Measurements from ENCODE around the gene NEB. TPM values are rescaled to one million over a fixed set of nuclear protein-coding genes. Genes with fewer than 3 reads are reported as not detected.

NEB gene
- total RNA-seq, 2 experiments from 2014 or later, result 0.40 to 0.48 TPM

- ChIA-PET CTCF (interaction anchor here (0.6 kb wide), 1 partner anchor 295 kb away, joined by 6 read pairs; no protein-coding TSS in a partner anchor), POLR2A (interaction anchor here (0.7 kb wide), 1 partner anchor 62 kb away, joined by 3 read pairs; no protein-coding TSS in a partner anchor)
- H3K9me3 Mint-ChIP-seq, result no peaks in the 10 kb centered on the region
- H3K4me1 Mint-ChIP-seq, result peaks cover 2% of the 10 kb centered on the region
- no peak overlapping the region for H3K4me3 Mint-ChIP-seq
- H3K27ac Mint-ChIP-seq, result no peak overlapping the region
- no peaks in the 10 kb centered on the region for H3K36me3 Mint-ChIP-seq (ENCODE audit: low read depth)
- H3K27me3 Mint-ChIP-seq, result no peaks in the 10 kb centered on the region
- no peak for DNase-seq
Observed at GRCh38 chr2:151670846-151671597, 63.3 kb downstream of the NEB start.

- DNase-seq, result no peak
- peaks cover 2% of the 10 kb centered on the region for H3K4me1 Mint-ChIP-seq
- POLR2A ChIA-PET, result interaction anchor here (1.2 kb wide), 1 partner anchor 17 kb away, joined by 7 read pairs; no protein-coding TSS in a partner anchor
- no peak overlapping the region for H3K4me3 Mint-ChIP-seq
- H3K27me3 Mint-ChIP-seq, result no peaks in the 10 kb centered on the region
- H3K27ac Mint-ChIP-seq, result no peak overlapping the region
- no peaks in the 10 kb centered on the region for H3K36me3 Mint-ChIP-seq (ENCODE audit: low read depth)
- CTCF ChIA-PET, result interaction anchor here (0.6 kb wide), 1 partner anchor 295 kb away, joined by 6 read pairs; no protein-coding TSS in a partner anchor
- H3K9me3 Mint-ChIP-seq, result no peaks in the 10 kb centered on the region
Observed at GRCh38 chr2:151670346-151670745, 63.9 kb downstream of the NEB start.

- Mint-ChIP-seq H3K36me3 (ENCODE audit: low read depth) (no peaks in the 10 kb centered on the region), H3K27me3 (no peaks in the 10 kb centered on the region), H3K4me1 (peaks cover 2% of the 10 kb centered on the region), H3K4me3 (no peak overlapping the region), H3K9me3 (no peaks in the 10 kb centered on the region), H3K27ac (no peak overlapping the region)
- DNase-seq, result no peak
- POLR2A ChIA-PET, result interaction anchor here (1.2 kb wide), 1 partner anchor 16 kb away, joined by 7 read pairs; no protein-coding TSS in a partner anchor
- CTCF ChIA-PET, result no interaction called here
Observed at GRCh38 chr2:151669585-151670081, 64.6 kb downstream of the NEB start.

GRCh38 chr2:151668737-151669136, 65.5 kb downstream of the NEB start:
- no peaks in the 10 kb centered on the region for H3K27me3 Mint-ChIP-seq
- ChIA-PET POLR2A (no interaction called here), CTCF (no interaction called here)
- H3K4me3 Mint-ChIP-seq, result no peak overlapping the region
- DNase-seq, result no peak
- no peak overlapping the region for H3K27ac Mint-ChIP-seq
- H3K9me3 Mint-ChIP-seq, result no peaks in the 10 kb centered on the region
- H3K4me1 Mint-ChIP-seq, result peaks cover 2% of the 10 kb centered on the region
- no peaks in the 10 kb centered on the region for H3K36me3 Mint-ChIP-seq (ENCODE audit: low read depth)

- DNase-seq, result no peak
- Mint-ChIP-seq H3K27ac (no peak overlapping the region), H3K36me3 (ENCODE audit: low read depth) (no peaks in the 10 kb centered on the region), H3K4me1 (peaks cover 2% of the 10 kb centered on the region), H3K4me3 (no peak overlapping the region), H3K27me3 (peaks cover 4% of the 10 kb centered on the region), H3K9me3 (no peaks in the 10 kb centered on the region)
- CTCF ChIA-PET, result no interaction called here
- POLR2A ChIA-PET, result no interaction called here
Observed at GRCh38 chr2:151665959-151666358, 68.3 kb downstream of the NEB start.

GRCh38 chr2:151664520-151664919, 69.8 kb downstream of the NEB start:
- DNase-seq, result no peak
- Mint-ChIP-seq H3K27me3 (peaks cover 4% of the 10 kb centered on the region), H3K27ac (no peak overlapping the region), H3K4me3 (no peak overlapping the region), H3K4me1 (no peaks in the 10 kb centered on the region), H3K36me3 (ENCODE audit: low read depth) (no peaks in the 10 kb centered on the region), H3K9me3 (no peaks in the 10 kb centered on the region)
- ChIA-PET CTCF (no interaction called here), POLR2A (no interaction called here)

- H3K27me3 Mint-ChIP-seq, result peaks cover 8% of the 10 kb centered on the region
- H3K9me3 Mint-ChIP-seq, result no peaks in the 10 kb centered on the region
- DNase-seq, result no peak
- POLR2A ChIA-PET, result no interaction called here
- no peak overlapping the region for H3K4me3 Mint-ChIP-seq
- H3K36me3 Mint-ChIP-seq (ENCODE audit: low read depth), result no peaks in the 10 kb centered on the region
- H3K27ac Mint-ChIP-seq, result no peak overlapping the region
- no peaks in the 10 kb centered on the region for H3K4me1 Mint-ChIP-seq
- CTCF ChIA-PET, result no interaction called here
Observed at GRCh38 chr2:151661625-151662024, 72.7 kb downstream of the NEB start.

GRCh38 chr2:151658081-151658480, 76.2 kb downstream of the NEB start:
- ChIA-PET CTCF (interaction anchor here (0.5 kb wide), 1 partner anchor 133 kb away, joined by 3 read pairs; no protein-coding TSS in a partner anchor), POLR2A (no interaction called here)
- no peaks in the 10 kb centered on the region for H3K4me1 Mint-ChIP-seq
- H3K27me3 Mint-ChIP-seq, result peaks cover 8% of the 10 kb centered on the region
- DNase-seq, result no peak
- H3K4me3 Mint-ChIP-seq, result no peak overlapping the region
- H3K9me3 Mint-ChIP-seq, result no peaks in the 10 kb centered on the region
- no peak overlapping the region for H3K27ac Mint-ChIP-seq
- no peaks in the 10 kb centered on the region for H3K36me3 Mint-ChIP-seq (ENCODE audit: low read depth)

GRCh38 chr2:151657667-151658076, 76.6 kb downstream of the NEB start:
- Mint-ChIP-seq H3K4me3 (no peak overlapping the region), H3K27me3 (peaks cover 5% of the 10 kb centered on the region)
- CTCF ChIA-PET, result interaction anchor here (0.5 kb wide), 1 partner anchor 134 kb away, joined by 3 read pairs; no protein-coding TSS in a partner anchor

GRCh38 chr2:151655663-151656398, 78.4 kb downstream of the NEB start:
- H3K27ac Mint-ChIP-seq, result no peak overlapping the region
- ChIA-PET CTCF (no interaction called here), POLR2A (no interaction called here)
- H3K4me3 Mint-ChIP-seq, result no peak overlapping the region
- DNase-seq, result no peak
- peaks cover 4% of the 10 kb centered on the region for H3K27me3 Mint-ChIP-seq
- no peaks in the 10 kb centered on the region for H3K9me3 Mint-ChIP-seq
- H3K4me1 Mint-ChIP-seq, result no peaks in the 10 kb centered on the region
- H3K36me3 Mint-ChIP-seq (ENCODE audit: low read depth), result no peaks in the 10 kb centered on the region

More at GRCh38 chr2:151657667-151658076, 76.6 kb downstream of the NEB start:
- no peak for DNase-seq
- H3K27ac Mint-ChIP-seq, result no peak overlapping the region
- H3K36me3 Mint-ChIP-seq (ENCODE audit: low read depth), result no peaks in the 10 kb centered on the region
- no peaks in the 10 kb centered on the region for H3K9me3 Mint-ChIP-seq
- POLR2A ChIA-PET, result no interaction called here
- no peaks in the 10 kb centered on the region for H3K4me1 Mint-ChIP-seq

- ChIA-PET CTCF (no interaction called here), POLR2A (no interaction called here)
- no peaks in the 10 kb centered on the region for H3K36me3 Mint-ChIP-seq (ENCODE audit: low read depth)
- H3K4me1 Mint-ChIP-seq, result no peaks in the 10 kb centered on the region
- no peak for DNase-seq
- H3K9me3 Mint-ChIP-seq, result no peaks in the 10 kb centered on the region
- H3K27ac Mint-ChIP-seq, result no peak overlapping the region
- H3K27me3 Mint-ChIP-seq, result peaks cover 4% of the 10 kb centered on the region
- H3K4me3 Mint-ChIP-seq, result no peak overlapping the region
Observed at GRCh38 chr2:151654891-151655290, 79.4 kb downstream of the NEB start.

- H3K27ac Mint-ChIP-seq, result no peak overlapping the region
- CTCF ChIA-PET, result no interaction called here
- POLR2A ChIA-PET, result interaction anchor here (0.5 kb wide), 1 partner anchor 16 kb away, joined by 7 read pairs; no protein-coding TSS in a partner anchor
- peaks cover 4% of the 10 kb centered on the region for H3K27me3 Mint-ChIP-seq
- H3K4me1 Mint-ChIP-seq, result no peaks in the 10 kb centered on the region
- H3K36me3 Mint-ChIP-seq (ENCODE audit: low read depth), result no peaks in the 10 kb centered on the region
- no peaks in the 10 kb centered on the region for H3K9me3 Mint-ChIP-seq
- no peak for DNase-seq
- no peak overlapping the region for H3K4me3 Mint-ChIP-seq
Observed at GRCh38 chr2:151654085-151654484, 80.2 kb downstream of the NEB start.

GRCh38 chr2:151651274-151651673, 83.0 kb downstream of the NEB start:
- Mint-ChIP-seq H3K9me3 (peaks cover 2% of the 10 kb centered on the region), H3K27ac (no peak overlapping the region), H3K4me1 (peaks cover 3% of the 10 kb centered on the region), H3K4me3 (no peak overlapping the region), H3K27me3 (no peaks in the 10 kb centered on the region), H3K36me3 (ENCODE audit: low read depth) (no peaks in the 10 kb centered on the region)
- ChIA-PET CTCF (interaction anchor here (1.7 kb wide), 1 partner anchor 8 kb away, joined by 4 read pairs; no protein-coding TSS in a partner anchor), POLR2A (no interaction called here)
- DNase-seq, result no peak
